CD1c-positive myeloid dendritic cell (primary cell): Measurements from ENCODE around the gene SCYL1.
A peak's percentile ranks its signal among the peaks of the same experiment; 100 is the strongest.

ENCODE experiments used
- DNase-seq: peaks from one replicate; pipeline ENCODE4 v3.0.0-alpha.2; 2016; ENCODE audit errors: extremely low spot score

Gene SCYL1

DNA sequence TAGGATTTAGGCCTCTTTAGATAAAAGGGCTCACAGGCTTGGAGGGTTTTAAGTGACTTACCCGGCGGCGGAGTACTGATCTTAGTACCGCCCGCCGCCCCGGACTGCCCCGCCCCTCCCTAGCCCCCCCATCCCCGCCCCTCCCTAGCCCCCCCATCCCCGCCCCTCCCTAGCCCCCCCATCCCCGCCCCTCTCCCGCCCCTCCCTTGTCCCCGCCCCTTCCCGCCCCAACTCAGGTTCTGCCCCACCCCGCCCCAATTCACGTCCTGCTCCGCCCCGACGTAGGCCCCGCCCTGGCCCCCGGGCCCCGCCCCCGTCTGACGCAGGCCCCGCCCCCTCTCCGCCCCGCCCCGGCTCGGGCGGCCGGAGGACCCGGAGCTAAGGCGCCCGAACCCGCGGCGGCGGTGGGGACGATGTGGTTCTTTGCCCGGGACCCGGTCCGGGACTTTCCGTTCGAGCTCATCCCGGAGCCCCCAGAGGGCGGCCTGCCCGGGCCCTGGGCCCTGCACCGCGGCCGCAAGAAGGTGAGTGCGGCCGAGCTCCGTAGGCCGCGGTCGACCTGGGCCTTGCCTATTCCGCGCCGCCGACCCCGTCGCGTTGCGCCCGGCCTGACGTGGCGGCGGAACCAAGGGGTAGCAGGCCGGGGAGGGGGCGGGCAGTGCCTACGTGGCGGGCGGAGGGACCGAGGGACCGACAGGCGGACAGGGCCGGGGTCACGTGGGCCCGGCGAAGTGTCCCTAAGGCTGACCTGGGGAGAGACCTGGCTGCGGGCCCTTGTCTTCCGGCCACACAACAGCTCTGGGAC, at the start of gene SCYL1:
Gene SCYL1 (plus strand): TSS at position 343 of the 805 bp plus-strand sequence. CDS start 71 bp downstream, at position 414.
- DNase-seq: peak; percentile 78

DNA sequence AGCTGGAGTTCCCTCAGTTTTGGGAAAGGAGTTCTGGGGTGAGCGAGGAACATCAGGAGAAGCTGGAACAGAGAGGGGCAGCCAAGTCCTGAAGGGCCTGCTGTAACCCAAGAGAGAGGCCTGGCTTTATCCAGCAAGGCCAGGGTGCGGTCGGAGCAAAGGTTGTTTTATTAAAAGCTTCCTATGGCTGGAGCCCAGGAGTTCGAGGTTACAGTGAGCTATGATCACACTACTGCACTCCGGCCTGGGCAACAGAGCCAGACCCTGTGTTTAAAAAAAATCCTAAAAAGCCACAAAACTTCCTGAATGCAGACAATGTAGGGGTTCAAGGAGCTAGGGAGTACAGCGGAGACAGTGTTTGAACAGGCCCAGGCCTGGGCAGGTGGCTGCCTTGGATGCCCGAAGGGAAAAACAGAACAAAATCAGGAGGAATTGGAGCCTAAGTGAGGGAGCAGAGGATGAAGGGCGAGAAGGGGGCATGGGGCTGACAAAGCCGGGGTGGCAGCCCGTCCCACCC, 48.2 kb upstream of the SCYL1 start:
- DNase-seq: no peak

DNA sequence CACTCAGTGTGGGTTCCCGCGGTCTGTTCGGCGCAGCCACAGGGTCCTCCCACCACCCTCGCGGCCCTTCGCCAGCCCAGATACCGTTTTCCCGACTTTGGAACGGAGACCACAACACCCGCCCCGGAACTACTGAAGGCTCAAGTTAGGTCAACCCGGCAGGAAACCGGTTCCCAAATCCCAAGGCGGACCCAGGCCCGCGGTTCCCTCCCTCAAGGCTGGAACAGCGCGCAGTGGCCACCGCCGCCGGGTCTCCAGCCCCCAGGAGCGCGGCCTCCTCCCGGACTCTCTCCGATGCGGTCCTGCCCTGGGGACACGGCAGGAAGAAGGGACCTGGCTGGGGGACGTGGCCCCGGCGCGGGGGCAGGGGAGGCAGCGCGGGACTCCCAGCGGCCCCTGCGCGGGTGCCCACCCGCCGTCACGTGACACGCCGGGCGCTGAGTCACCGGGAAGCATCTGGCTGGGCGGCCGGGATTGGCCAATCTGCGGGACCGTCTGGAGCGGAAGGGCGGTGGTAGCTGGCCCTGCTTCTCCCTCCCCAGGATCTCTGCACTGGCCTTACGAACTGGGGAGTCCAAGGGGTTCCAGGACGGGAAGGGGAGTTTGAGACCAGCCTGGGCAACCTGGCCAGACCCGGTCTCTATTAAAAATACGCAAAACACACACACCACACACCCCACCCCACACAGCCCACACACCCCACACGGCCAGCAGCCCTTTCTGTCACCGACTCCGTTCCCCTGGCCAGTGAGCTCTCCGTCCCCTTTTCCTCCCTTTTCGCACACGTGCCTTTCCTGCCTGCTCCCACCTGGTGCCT, 47.5 kb upstream of the SCYL1 start:
- peak; percentile 98 for DNase-seq

DNA sequence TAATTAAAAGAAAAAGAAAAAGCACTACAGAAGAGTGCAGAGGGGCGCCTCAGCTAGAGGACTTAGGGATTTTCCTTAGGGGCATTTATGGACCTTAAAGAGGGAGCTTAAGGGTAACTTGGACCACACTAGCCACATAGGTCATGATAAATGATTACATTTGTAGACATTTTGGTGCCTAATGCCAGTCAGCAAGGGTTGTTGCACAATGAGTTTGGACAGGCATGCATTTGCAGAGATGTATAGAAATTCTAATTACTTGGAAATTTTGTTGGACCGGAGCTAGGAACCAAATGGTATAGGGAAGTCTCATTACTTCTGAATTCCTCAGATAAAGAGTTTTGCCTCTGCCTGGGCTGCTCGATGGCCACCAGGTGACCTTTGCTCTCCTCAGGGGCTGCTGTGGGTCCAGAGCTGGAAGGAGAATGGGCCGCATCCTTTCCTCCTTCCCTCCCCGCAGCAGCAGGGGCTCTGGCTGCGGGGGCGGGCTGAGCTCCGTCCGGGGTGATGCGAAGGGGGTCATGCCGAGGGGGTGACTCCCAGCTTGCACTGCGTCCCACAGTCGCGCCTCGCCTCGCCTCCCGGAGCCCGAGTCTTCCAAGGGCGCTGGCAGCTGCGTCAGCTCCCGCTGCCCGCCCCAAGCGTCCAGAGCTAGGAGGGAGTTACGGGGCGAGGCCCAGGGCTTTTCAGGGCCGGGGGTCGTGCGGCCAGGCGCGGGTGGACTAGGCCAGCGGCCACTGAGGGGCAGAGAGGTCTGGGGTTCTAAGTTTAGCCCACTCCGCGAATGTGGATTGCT, 46.3 kb upstream of the SCYL1 start:
- DNase-seq: peak; percentile 51

DNA sequence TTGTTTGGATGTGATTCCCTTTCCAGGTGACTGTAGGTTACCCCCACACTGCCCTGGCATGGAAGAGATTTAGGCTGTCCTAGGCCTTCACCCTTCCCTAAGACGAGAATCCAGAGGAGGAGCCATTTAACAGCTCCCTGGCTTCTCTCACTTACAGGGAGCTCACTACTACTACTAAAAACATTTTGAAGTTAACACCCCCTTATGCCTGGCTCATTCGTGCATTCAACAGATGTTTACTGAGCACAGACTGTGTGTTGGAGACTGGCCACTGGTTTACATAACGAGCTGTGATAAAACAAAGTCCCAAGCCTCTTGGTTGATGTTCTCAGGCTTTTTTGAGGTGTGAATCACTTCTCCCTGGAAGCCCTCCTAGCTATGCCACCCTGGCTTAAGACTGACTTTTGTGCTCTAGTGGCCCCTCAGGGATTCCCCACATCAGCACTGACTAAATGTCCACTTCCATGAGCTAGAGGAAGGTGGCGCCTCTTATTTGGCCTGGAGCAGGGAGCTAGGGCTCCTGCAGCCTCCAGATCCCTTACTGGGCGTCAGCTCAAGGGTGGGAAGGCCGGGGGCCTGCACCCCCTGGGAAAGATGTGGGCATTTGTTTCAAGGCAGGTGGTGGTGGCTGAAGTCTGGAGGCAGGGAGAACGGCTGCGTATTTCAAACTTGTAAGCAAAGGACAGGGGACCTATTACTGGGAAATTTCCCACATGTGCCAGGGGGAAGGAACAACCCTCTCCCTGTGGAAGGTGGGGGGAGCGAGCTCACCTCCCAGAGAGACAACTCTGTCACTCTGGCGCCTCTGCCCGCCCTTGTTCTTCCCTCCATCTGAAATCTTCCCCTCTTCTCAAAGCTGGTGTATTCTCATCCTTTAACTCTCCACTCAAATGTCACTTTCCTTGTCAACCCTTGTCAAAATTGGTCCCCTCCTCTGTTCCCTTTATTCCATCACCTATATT, 45.4 kb upstream of the SCYL1 start:
- DNase-seq: no peak

DNA sequence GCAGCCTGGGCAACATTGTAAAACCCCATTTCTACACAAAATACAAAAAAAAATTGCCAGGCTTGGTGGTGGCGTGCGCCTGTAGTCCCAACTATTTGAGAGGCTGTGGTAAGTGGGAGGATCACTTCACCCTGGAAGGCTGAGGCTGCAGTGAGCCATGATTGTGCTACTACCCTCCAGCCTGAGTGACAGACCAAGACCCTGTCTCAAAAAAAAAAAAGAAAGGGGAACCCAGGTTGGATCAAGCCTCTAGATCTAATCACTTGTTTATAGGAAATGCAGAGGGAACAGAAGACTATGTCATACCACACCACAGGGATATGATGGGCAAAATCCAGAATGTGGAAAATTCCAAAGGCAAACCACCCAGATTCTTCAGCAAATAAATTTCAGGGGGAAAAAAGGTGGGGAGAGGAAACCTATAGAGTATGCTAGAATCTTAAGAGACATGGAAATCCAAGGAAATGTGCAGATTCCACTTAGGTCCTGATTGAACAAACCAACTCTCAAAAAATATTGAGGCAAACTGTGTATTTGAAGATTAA, 42.5 kb upstream of the SCYL1 start:
- no peak for DNase-seq

DNA sequence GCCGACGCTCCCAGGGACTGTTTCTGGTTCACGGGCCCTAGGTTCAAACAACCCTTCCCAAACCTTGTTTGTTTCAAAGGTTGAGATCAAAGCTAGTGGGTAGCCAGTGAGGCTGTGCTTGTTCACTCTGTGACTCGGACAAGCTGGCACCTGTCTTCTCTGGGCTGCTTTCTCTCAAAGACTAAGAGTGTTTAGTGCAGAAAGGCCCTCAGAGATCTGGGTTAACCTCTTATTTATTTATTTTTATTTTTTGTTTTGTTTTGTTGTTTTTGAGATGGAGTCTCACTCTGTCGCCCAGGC, 39.0 kb upstream of the SCYL1 start:
- DNase-seq: no peak

DNA sequence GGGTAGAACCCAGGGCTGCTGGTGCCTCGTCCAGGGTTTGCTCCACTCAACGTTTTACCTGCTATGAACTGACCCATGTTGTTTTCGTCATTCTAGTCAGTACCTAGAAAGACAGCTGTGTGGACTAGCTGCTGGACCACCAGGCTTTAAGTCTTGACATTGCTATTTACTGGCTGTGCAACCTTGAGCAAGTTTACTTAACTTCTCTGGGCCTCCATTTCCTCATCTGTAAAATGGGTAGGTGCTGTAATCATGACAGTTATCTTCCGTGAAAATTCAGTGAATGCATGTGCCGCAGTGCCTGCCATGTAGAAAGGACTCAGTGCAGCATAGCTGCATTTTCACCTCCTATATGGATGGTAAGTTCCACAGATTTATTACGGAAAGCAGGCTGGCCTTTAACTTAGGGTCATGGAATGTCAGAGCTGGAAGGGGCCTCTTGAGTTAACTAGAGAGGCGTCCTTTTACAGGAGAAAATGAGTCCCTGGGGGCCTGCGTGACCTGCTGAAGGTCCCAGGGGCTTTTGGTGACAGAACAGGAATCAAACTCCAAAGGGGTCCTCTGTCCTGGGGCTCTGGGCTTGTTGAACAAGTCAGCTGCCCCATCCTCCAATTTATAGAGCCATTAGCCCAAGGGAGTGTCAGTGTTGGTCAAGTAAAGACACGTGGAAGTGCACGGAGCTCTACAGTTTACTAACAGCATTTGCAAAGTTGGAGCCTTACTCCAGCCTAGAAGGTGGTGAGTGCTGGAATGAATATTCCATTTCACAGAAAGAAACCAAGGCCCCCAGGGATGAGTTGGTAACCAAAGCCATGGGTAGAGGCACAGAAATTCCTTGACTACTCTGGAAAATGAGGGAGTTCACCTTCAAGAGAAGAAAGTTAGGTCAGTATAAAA, 38.1 kb upstream of the SCYL1 start:
- no peak for DNase-seq

DNA sequence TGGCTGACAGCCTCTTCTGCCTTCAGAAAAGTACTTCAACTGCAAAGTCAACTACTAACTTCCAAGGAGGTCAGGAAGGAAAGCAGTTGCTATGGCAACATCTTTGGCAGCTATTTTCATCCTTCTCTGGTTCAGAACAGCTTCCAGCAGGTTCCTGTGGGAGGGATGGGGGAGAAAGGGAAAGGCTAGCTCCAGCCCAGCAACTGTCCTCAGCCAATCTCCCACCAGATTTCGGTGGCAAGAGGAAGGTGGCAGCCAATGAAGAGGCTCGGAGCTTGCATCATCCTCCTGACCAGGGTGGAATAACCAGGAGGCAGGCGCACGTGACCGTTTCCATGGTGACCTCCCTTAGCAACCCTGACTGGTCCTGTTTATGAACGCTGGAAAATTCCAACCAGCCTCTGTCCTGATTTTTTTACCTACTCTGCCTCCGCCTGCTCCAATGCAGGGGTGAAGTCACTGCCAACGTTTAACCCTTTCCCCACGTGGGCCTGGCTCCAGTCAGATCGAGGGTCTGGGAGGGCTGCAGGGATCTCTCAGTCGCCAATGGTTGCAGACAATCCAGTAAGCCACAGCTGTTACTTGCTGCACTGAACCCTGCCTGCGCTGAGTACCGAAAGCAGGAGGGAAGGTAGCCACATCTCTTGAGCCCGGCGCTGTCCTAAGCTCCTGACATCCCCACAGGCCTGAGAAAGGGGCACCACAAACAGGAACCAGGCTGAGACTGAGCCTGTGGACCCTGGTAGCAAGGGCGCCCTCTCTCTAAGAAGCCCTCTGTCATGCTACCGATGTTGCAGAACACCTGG, 37.2 kb upstream of the SCYL1 start:
- peak; percentile 98 for DNase-seq

DNA sequence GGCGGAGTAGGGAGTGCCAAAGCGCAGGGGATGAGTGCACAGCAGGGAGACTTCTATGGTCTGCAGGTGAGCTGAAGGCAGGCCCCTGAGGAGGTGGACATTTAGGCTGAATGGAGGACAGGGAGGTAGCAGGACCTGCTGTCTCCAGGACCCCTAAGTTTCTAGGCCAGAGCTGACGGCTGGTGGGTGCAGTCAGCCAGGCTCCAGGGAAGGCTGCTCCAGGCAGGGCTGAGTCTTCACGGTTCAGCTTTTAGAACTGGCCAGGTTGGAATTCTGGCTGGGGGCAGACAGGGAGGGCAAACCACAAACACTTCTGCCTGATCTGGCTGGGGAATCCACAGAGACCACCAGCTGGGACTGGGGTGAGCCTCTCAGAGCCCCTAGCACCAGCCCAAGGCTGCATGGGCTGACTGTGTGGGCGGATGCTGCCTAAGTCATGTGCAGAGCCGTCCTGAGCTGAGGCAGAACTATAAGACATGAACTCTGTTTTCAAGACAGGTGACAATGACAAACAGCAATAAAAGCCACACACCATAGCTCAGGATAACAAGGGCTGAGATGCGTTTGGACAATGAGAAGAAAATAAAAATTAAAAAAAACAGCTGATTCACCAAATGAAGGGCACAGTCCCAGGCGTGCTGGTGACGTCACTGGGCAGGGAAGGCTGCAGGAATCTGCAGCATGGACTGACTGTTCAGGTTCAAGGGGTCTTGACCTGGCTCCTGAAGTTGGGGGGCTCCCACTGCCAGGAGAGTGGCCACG, 36.4 kb upstream of the SCYL1 start:
- DNase-seq: peak; percentile 58

DNA sequence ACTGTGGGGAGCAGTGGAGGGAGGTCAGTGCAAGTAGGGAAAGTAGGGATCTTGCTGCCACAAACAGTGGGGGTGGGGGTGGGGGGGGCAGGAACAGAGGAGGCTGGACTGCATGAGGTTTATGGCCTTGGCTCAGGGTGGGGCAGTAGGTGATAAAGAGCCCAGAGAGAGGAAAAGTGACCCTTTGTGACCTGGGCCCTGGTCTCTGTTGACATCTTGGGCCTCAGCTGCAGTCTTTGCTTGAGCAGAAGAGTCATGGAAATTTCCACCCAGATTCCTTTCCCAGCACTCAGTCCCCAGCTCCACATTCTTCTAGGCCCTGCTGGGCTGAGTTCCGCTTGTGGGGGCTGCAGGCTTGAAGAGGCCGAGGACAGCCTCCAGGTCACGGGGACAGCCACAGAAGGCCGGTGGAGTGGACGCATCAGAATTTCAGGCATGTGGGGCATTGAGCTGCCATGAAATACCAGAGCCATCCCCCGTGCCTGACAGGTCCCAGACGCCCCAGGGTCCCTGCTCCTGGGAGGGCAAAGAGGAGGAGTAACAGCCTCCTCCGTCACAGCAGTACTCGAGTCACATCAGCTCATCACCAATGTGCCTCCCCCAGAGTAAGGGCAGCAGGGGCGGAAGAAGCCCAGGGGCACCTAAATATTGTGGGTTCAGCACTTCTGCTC, 35.7 kb upstream of the SCYL1 start:
- no peak for DNase-seq

DNA sequence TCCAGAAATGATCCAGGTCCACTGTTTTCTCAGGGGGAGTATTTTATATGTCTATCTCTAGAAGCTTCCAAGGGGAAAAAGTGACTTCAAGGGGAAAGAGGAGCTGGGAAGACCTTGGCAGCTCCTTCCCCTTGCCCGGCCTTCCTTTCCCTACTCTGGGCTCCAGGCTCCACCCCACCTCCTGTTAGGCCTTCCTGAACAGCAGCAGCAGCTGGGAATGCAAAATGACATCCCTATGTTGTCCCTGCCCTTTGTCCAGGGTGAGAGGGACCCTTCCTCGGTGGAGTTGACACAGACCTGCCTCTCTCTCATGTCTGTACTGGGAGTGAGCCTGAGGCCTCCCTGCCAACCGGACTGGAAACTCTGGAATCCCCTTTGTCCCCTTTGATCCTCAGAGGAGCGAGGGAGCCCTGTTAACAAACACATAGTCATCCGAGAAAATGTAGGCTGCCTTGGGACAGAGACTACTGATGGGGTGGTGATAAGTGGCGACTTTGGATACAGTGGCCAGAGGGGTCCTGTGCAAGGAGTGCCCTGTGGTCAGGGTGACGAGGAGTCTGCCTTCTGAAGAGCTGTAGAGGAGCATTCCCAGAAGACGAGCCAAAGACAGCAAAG, 35.1 kb upstream of the SCYL1 start:
- no peak for DNase-seq

DNA sequence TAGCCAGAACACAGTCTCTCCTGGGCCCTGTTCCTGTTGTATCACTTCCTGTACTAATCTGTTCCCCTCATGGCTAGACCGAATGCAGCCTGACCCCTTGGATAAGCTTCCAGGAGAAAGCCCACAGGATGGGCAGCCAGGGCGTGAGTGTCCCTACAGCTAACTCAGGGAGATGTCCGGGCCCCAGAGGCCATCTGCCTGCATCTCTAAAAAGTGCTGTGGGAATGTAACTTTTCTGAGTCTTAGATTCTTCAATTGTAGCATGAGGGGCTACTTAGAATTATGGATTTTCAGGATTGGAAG, 33.8 kb upstream of the SCYL1 start:
- DNase-seq: no peak

DNA sequence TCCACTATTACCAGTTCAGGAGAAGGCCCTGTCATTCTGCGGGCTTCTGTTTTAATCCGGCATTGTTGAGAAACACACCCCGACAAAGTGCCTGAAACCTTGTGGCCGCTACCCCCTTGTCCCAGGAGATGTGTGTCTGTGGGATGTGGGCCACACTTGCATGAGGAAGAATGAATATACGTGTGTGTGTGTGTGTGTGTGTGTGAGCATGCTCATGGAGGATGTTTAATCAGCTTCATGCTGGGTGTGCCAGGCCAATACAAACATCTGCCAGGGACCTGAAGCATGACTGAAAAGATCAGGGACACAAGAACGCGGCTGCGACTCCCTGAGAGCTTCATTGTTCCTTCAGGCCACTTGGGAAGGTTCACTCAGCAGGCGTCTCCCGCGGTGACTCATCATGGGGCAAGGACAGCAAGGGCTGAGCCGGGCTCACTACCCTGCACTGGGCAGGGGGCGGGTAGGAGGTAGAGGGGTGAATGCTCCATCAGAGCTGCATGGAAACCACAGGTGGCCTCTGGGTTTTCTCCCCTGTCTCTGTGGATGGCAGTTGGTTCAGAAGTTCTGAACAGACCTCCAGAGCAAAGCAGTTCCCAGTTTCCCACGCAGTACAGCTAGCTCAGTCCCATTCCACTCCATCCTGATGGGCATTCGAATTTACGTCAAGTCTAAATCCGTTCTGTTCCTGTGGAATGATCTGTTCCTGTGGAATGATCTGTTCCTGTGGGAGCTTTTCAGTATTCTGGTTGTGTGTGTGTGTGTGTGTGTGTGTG, 33.1 kb upstream of the SCYL1 start:
- peak; percentile 74 for DNase-seq

DNA sequence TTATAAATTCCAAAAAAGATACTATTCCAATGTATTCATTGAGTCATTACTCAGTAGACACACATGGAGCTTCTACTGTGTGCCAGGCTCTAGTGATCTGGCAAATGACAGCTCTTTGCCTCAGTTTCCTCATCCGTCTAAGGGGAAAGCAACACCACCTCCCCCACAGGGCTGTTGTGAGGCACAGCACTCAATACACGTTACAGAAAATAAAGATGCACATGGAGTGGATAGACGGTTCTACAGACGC, 32.6 kb upstream of the SCYL1 start:
- DNase-seq: no peak

DNA sequence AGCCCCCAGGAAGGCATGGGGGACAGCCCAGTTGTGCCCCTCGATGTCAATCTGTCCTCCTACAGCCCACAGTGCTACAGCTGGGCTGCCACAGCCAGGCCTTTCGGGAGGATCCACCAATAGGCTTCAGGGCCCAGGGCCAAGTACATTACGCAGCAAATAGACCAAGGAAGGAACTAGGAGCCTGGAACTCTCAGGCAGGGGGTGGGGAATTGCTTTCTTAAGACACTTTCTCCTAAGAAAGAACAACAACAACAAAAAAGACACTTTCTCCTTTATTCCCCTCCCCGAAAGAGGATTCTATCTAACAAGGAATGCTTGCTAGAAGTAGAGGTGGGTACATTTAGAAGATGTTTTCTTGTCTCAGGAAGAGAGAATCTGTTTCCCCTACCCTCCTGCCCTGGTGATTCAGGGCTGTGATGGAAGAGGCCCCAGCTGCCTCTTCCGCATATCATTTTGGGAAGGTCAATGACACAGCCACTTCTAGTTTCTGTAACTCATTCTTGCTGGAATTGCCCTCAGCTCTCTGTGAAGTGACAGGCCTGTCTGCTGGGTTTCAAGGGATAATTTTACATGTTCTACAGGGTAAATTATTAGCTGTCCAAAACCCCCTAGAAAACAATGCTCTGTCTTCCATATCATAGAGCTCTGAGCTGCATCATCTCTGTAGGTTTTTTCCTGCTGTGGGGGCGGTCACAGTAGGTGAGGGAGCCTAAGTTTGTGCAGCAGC, 32.1 kb upstream of the SCYL1 start:
- peak; percentile 90 for DNase-seq
